Measurements from ENCODE around the gene RHOV.
A peak's percentile ranks its signal among the peaks of the same experiment; 100 is the strongest.

RHOV gene

GRCh38 chr15:40830884-40831283 is 43.1 kb downstream of the RHOV start:
- H3K9ac ChIP-seq (ENCODE audit: low read depth in 1 of 2, low read length in 2 of 2): no peak overlapping the region
- peaks cover 5 to 11% of the 10 kb centered on the region in 2 donors for H3K4me1 ChIP-seq (ENCODE audit: control insufficient read depth in 1 of 2, insufficient read depth in 2 of 2, low read length in 2 of 2)
- H3K27me3 ChIP-seq (ENCODE audit: control insufficient read depth in 1 of 2, insufficient read depth in 2 of 2, low read length in 2 of 2): no peaks in the 10 kb centered on the region
- no peak overlapping the region for H3K4me3 ChIP-seq (ENCODE audit: low read depth in 1 of 2, low read length in 2 of 2)
- H3K27ac ChIP-seq (ENCODE audit: low read depth, low read length): no peak overlapping the region
- no peaks in the 10 kb centered on the region for H3K9me3 ChIP-seq (ENCODE audit: control insufficient read depth in 1 of 2, low read length in 2 of 2)
- no peaks in the 10 kb centered on the region for H3K36me3 ChIP-seq (ENCODE audit: control insufficient read depth in 1 of 2, insufficient read depth in 2 of 2, low read length in 2 of 2)

GRCh38 chr15:40829115-40829514 is 44.9 kb downstream of the RHOV start:
- H3K4me3 ChIP-seq (ENCODE audit: low read depth in 1 of 2, low read length in 2 of 2): peak overlapping the region; percentile 53 to 75
- H3K4me1 ChIP-seq (ENCODE audit: control insufficient read depth in 1 of 2, insufficient read depth in 2 of 2, low read length in 2 of 2): peaks cover 5 to 24% of the 10 kb centered on the region in 2 donors
- no peaks in the 10 kb centered on the region for H3K9me3 ChIP-seq (ENCODE audit: control insufficient read depth in 1 of 2, low read length in 2 of 2)
- H3K27ac ChIP-seq (ENCODE audit: low read depth, low read length): peak overlapping the region; percentile 71
- H3K9ac ChIP-seq (ENCODE audit: low read depth in 1 of 2, low read length in 2 of 2): peak overlapping the region; percentile 36 to 45
- H3K36me3 ChIP-seq (ENCODE audit: control insufficient read depth in 1 of 2, insufficient read depth in 2 of 2, low read length in 2 of 2): no peaks in the 10 kb centered on the region
- no peaks in the 10 kb centered on the region for H3K27me3 ChIP-seq (ENCODE audit: control insufficient read depth in 1 of 2, insufficient read depth in 2 of 2, low read length in 2 of 2)

GRCh38 chr15:40828447-40829036 is 45.5 kb downstream of the RHOV start, which contains the start of gene PPP1R14D:
PPP1R14D (minus strand) TSS chr15:40828708; CDS start chr15:40828641, 67 bp downstream.
- Histone ChIP-seq H3K27ac (ENCODE audit: low read depth, low read length) (peak within 1 kb of the TSS; percentile 71), H3K4me3 (ENCODE audit: low read depth in 1 of 2, low read length in 2 of 2) (peak within 1 kb of the TSS; percentile 75 to 82)

GRCh38 chr15:40826423-40827075 is 47.5 kb downstream of the RHOV start:
- Histone ChIP-seq H3K9me3 (ENCODE audit: control insufficient read depth in 1 of 2, low read length in 2 of 2) (no peaks in the 10 kb centered on the region), H3K27me3 (ENCODE audit: control insufficient read depth in 1 of 2, insufficient read depth in 2 of 2, low read length in 2 of 2) (no peaks in the 10 kb centered on the region), H3K36me3 (ENCODE audit: control insufficient read depth in 1 of 2, insufficient read depth in 2 of 2, low read length in 2 of 2) (no peaks in the 10 kb centered on the region), H3K4me3 (ENCODE audit: low read depth in 1 of 2, low read length in 2 of 2) (peak overlapping the region; percentile 48 to 53), H3K27ac (ENCODE audit: low read depth, low read length) (no peak overlapping the region), H3K9ac (ENCODE audit: low read depth in 1 of 2, low read length in 2 of 2) (peak overlapping the region in 1 of 2 donors; percentile 51), H3K4me1 (ENCODE audit: control insufficient read depth in 1 of 2, insufficient read depth in 2 of 2, low read length in 2 of 2) (peaks cover 5 to 24% of the 10 kb centered on the region in 2 donors)

More at GRCh38 chr15:40828447-40829036, 45.5 kb downstream of the RHOV start, which contains the start of gene PPP1R14D:
- Histone ChIP-seq H3K9ac (ENCODE audit: low read depth in 1 of 2, low read length in 2 of 2) (peak within 1 kb of the TSS; percentile 76 to 77), H3K4me1 (ENCODE audit: control insufficient read depth in 1 of 2, insufficient read depth in 2 of 2, low read length in 2 of 2) (peaks cover 5 to 24% of the 10 kb centered on the region in 2 donors), H3K9me3 (ENCODE audit: control insufficient read depth in 1 of 2, low read length in 2 of 2) (no peaks in the 10 kb centered on the region), H3K36me3 (ENCODE audit: control insufficient read depth in 1 of 2, insufficient read depth in 2 of 2, low read length in 2 of 2) (no peaks in the 10 kb centered on the region), H3K27me3 (ENCODE audit: control insufficient read depth in 1 of 2, insufficient read depth in 2 of 2, low read length in 2 of 2) (no peaks in the 10 kb centered on the region)

GRCh38 chr15:40825661-40826422 is 48.2 kb downstream of the RHOV start:
- Histone ChIP-seq H3K27ac (ENCODE audit: low read depth, low read length) (no peak overlapping the region), H3K36me3 (ENCODE audit: control insufficient read depth in 1 of 2, insufficient read depth in 2 of 2, low read length in 2 of 2) (no peaks in the 10 kb centered on the region), H3K27me3 (ENCODE audit: control insufficient read depth in 1 of 2, insufficient read depth in 2 of 2, low read length in 2 of 2) (no peaks in the 10 kb centered on the region), H3K4me1 (ENCODE audit: control insufficient read depth in 1 of 2, insufficient read depth in 2 of 2, low read length in 2 of 2) (peaks cover 5 to 24% of the 10 kb centered on the region in 2 donors), H3K4me3 (ENCODE audit: low read depth in 1 of 2, low read length in 2 of 2) (peak overlapping the region; percentile 48 to 53), H3K9ac (ENCODE audit: low read depth in 1 of 2, low read length in 2 of 2) (peak overlapping the region in 1 of 2 donors; percentile 51), H3K9me3 (ENCODE audit: control insufficient read depth in 1 of 2, low read length in 2 of 2) (no peaks in the 10 kb centered on the region)

GRCh38 chr15:40823572-40824343 is 50.3 kb downstream of the RHOV start:
- Histone ChIP-seq H3K27me3 (ENCODE audit: control insufficient read depth in 1 of 2, insufficient read depth in 2 of 2, low read length in 2 of 2) (no peaks in the 10 kb centered on the region), H3K9ac (ENCODE audit: low read depth in 1 of 2, low read length in 2 of 2) (no peak overlapping the region), H3K4me1 (ENCODE audit: control insufficient read depth in 1 of 2, insufficient read depth in 2 of 2, low read length in 2 of 2) (peaks cover 1 to 24% of the 10 kb centered on the region in 2 donors), H3K27ac (ENCODE audit: low read depth, low read length) (no peak overlapping the region), H3K36me3 (ENCODE audit: control insufficient read depth in 1 of 2, insufficient read depth in 2 of 2, low read length in 2 of 2) (no peaks in the 10 kb centered on the region), H3K9me3 (ENCODE audit: control insufficient read depth in 1 of 2, low read length in 2 of 2) (no peaks in the 10 kb centered on the region), H3K4me3 (ENCODE audit: low read depth in 1 of 2, low read length in 2 of 2) (no peak overlapping the region)
